RPMI7951 (cell line): ENCODE data around the gene HGF. TPM values are rescaled to one million over a fixed set of nuclear protein-coding genes. Genes with fewer than 3 reads are reported as not detected.
"Not testable (repeated sequence)": the region's sequence is repeated elsewhere in the genome, so short reads cannot be mapped to it uniquely, and the experiment has no call there.

ENCODE experiments used
- DNase-seq: peaks from one replicate; pipeline ENCODE4 v3.0.0-alpha.2; 2012; ENCODE audit warnings: low read depth
- total RNA-seq: library from RNA; depleted of rRNA; stranded (reverse); fragments of >200 nt; shearing (Covaris generic); gene quantifications from 2 replicates; pipeline ENCODE4 v1.2.3, GENCODE V29; 2014

HGF gene
- total RNA-seq, 1 experiment from 2014 or later: under 0.01 TPM

DNA sequence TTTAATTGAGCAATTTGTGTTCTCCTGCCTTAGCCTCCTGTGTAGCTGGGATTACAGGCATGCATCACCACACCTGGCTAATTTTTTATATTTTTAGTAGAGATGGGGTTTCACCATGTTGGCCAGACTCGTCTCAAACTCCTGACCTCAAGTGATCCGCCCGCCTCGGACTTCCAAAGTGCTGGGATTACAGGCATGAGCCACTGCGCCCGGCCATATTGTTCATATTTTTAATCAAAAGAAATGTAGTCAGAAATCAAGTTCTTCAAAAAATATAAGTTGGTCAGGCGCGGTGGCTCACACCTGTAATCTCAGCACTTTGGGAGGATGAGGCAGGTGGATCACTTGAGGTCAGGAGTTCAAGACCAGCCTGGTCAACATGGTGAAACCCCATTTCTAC, 47.6 kb downstream of the HGF start:
- not testable (repeated sequence) for DNase-seq

DNA sequence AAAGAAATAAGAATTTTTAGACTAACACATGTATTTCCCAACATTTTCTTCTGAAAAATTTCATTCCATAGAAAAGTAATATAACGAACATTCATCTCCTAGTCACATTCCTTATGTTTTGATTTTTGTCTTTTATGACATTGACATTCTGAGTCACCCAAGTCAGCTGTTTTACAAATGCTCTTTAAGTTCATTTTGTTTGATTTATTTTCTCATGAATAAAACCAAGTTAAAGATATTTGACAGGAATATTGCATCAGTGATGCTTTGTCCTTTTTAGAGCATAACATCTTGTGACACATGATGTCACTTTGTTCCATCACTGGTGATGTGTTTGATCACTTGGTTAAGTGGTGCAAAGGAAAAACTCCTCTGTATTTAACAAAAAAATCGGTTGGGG, 48.4 kb downstream of the HGF start:
- DNase-seq: no peak

DNA sequence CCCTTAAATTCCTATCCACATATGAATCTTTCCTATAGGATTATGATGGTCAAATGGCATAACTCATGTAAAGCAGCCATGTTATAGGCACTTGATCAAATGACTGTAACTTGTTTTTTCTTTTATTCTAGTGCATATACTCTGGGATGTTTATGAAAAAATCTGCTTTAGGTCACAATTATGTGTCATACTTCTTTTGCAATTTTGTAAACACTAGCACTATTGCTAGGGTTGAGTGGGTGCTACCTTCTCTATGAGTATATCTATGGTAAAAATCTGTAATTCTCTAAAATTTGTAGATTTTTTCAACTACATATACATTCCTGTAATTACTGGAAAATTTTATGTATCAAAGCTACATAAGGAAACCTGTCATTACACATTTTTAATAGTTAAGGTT, 50.0 kb downstream of the HGF start:
- DNase-seq: no peak

DNA sequence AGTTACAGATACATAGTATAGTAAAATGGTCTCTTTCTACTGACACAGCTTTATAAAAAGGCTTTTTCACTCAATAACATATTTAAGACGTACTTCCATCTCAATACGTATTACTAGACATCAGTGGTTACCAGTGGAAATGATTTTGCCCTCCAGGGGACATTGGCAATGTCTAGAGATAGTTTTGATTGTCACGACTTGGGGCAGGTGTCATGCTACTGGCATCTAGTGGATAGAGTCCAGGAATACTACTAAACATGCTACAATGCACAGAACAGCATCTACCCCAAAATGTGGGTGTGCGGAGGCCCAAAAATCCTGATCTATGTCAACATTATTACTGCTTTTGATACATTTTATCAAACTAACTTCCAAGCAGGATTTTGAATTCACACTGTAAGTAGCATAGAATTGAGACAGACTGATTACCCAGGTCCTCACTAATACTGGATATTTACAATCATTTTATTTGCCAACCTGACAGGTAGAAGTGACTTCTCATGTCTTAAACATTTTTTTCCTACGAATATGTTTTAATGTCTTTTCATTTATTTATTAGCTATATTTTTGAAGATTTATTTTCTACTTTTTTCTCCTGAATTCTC, 53.8 kb downstream of the HGF start:
- DNase-seq: peak; percentile 85

DNA sequence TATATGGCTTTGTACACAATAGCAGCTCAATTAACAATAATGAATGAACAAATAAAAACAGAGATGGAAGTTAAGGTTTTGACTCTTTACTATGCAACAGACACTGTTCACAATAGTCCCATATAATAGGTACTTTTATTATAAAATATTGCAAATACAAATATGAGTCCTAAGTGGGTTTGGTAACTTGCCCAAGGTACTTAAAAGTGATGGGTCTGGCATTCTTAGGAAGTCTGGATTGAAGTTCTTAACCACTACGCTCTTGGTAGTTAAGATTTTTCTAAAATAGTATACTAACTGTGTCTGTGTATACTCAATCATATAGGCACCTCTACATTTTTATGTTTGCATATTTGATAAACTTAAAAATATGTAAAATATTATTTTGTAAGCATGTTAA, 55.5 kb downstream of the HGF start:
- no peak for DNase-seq

DNA sequence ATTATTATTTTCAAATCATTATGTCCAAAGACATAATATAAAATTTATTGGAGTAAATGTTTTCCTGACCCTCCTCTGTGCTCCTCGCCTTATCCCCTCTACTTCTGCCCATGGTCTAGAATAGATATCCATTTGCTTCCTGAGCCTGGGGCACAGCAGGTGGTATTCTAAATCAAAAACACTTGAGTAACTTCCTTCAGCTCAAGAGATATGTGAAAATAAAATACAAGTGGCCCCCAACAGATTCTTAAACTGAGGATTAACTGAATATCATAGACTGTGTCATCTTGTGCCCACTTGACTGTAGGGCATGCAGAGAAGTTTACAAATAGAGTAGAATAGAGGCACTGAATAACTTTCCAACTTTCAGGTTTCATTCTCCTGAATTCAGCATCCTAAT, 59.1 kb downstream of the HGF start:
- no peak for DNase-seq

DNA sequence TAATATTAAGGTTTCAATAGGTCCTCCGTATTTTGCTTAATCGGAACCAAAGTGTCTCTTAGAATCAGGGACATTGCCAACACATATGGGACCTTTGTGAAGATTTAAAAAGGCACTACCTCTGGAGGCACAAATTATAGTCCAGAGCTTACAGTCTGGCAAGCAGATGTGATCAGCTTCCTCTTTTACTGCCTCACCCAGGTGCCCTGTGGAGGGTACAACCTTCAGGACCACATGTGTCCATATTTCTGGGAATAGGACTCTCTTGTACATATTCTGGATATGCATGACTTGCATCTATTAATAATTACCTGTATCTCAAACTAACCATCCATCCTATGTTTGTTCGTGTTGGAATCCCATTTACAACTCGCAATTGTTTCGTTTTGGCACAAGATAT, 60.0 kb downstream of the HGF start:
- no peak for DNase-seq

DNA sequence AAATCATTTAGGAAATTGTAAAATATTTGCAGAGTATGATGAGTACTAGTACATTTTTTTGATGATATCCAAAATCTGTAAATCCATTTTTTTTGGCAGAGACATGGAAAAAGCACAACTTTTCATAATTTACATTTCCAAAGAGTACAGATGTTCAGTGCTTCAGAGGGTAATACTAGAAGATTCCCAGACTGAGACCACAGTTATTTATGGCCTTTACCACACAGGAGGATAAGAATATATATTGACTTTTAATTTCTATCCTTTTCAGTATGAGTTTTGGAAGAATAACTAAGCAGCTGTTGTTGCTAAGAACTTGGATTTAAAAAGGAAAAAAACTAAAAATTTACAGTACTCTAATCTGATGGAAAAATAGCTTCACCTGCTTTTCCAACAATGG, 61.9 kb downstream of the HGF start:
- DNase-seq: no peak

DNA sequence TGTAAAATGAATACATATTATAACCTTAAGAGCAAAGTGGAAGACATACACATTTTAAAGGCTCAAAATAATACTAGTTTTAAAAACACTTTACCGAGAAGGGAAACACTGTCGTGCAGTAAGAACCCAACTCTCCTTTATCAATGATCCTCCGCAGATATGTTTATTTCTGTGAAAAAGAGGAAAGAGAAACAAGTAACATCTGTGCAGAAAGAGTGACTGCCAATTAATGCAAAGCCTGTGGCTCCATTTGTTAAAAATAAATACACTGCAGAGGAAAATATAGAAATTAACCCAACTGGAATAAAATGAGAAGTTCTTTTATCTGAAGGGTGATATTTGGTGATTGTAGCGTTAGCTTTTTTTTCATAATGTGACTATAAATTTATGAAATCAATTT, 62.7 kb downstream of the HGF start:
- no peak for DNase-seq

DNA sequence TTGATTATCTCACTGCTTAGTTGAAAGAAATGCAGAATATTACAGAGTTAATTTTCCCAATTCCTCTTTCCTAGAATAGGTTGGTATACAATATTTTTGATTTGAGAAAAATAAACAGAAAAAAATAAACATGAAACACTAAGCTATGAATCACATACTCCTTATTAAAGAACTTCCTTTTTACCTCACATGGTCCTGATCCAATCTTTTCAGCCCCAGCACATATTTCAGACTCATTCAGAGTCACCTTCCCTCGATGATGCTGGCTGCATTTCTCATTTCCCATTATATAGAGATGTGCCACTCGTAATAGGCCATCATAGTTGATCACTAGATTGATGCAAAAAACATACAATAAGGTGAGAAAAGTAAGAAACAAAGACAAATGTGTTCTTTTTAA, 64.6 kb downstream of the HGF start:
- no peak for DNase-seq

DNA sequence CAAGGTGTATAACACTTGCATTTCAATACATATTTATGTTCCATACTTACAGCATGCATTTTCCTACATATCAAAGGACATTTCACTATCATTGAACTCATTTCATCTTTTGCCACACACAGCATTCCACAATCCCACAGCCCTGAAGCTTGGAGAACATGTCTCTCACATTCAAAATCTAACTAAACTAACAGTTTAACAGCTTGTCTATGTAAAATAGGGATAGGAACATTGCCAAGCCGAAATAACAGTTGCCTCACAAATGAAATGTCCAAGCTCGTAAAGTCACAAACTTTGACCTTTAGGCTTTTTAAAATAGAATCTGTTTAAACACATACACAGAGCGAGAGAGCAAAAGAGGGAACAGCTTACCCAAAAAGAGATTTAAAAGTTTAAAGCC, 65.3 kb downstream of the HGF start:
- DNase-seq: no peak

DNA sequence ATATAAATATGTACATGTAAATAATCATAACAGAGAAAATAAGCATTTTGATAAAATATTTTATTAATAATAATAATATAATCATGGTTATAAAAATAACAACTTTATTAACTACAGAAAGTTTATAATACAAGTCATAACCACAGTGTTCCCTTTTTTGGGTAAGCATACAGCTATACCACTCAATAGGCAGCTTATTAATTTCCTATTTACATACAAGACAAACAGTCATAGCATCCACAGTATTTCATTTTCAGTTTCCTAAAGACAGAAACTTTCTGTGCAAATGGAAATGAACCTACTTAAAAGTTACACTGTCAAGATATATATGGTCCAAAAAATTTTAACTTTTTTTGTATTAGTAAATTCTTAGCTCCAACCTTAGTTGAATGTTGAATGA, 70.9 kb downstream of the HGF start:
- no peak for DNase-seq

DNA sequence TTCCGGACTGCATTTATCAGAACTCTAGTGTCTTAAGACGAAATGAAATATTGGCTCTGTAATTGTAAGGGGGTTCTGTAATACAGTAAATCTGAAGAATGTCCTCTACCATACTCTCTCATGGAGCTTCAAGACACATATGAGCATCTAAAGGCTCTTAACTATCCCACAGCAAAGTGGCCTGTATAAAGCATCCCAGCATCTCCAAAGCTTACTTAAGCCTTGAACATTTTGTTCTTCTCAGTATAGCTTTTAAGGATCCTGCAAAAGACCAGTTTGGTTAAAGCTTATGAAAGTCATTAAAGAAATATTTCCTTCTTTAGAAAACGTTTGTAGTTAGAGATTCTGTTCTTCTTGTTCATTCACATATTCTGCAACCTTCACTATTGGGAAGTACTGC, 75.1 kb downstream of the HGF start:
- no peak for DNase-seq

DNA sequence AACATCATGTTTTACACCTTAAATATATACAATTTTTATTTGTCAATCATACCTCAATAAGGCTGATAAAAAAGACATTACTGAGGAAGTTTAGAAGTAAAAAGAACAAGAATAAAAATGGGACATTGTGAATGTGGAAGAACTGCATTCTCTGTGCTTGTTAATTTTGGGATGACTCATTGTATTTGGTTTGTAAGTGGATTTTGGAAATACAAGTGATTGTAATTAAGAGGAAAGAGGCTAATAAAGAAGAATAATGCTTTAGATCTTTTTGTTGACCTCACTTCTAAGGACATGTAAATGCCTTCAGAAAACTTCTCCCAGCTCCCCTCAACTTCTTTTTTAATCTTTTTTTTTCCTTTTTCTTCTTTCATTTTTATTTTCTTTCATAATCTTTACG, 76.0 kb downstream of the HGF start:
- DNase-seq: no peak

DNA sequence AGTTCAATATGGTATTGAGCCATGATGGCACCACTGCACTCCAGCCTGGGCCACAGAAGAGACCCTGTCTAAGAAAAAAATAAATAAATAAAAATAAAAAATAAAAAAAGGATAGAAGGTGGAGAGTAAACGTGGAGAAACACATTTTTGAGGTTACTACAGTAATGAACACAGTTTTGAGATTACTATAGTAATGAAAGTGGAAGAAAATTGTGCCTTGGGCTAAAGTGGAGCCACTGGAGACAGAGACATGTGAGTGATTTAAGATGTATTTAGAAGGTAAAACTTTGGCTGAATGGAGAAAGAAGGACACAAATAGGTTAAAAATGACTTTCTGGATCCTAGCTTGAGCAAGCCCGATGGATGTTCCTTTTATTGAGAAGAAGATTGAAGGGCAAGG, 76.8 kb downstream of the HGF start:
- no peak for DNase-seq

DNA sequence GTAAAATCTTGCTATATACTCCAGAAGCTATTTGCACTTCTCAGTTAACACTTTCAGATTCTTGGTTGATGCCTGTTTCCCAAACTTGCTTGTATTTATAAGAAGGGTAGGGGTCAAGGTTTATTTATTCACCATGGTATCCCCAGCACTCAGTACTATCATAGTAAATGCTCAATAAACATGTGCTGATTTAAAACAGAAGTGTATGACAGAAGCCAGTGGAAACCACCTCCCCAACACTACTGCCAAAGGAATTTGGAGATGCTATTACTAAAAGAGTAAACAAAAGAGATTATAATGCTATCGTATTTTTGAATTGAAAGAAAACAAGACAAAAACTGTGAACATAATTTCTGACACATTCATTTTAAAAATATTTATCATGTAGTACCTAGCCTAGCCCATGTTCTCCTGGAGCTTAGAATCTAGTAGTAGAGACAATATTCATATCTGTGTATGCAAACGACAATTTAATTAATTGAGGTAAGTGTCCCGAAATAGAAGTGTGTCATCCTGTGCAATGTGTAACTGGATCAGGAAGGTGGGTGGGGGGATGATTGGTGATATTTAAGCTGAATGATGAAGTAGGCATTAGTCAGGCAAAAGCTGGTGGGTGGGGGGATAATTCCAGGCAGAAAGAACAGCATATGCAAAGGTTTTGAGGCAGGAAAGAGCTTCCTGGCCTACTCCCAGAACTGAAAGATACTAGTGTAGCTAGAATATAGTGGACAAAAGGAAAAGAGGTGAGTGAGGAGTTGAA, 77.5 kb downstream of the HGF start:
- no peak for DNase-seq

DNA sequence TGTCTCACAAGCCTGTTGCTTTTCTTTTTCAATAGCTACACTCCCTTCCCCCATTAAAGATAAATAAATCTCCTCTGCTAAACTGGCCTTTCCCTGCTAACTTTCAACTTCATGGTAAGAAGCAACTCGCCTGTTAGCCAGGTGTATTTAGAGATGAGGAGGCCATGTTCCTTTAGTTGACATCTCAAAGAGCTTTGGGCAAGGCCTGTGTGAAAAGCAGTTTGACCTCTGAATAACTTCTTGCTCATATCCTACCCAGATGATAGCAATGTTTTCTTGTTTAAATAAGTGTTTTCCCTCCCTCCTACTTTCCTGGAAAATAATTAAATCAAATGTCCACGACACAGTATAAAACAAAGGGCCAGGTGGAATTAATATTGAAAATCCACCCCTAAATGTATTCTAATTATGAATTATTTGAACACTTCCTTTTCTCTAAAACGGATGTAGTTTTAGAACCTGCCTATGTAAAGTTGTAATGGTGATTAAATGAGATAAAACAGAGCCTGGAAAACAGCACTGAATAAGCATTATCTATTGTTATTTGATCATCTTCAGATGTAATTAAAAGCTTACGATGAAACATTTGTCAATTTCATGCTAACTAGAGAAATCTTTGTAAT, 78.5 kb downstream of the HGF start:
- no peak for DNase-seq

DNA sequence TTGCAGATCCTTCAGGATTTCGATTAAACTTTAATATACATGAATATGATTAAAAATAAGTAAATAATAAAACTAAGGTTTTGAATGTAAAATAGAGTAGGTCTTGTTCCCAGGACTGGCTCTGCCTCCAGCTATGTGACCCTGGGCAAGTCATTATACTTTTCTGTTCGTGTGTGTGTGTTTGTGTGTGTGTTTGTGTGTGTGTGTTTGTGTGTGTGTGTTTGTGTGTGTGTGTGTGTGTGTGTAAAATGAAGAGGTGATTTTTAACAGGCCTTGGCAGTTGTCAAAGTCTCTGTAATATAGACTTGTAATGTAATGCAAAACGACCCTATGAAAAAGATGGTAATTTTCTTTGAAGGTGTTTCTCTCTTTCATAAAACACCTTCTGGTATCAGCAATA, 79.2 kb downstream of the HGF start:
- no peak for DNase-seq

DNA sequence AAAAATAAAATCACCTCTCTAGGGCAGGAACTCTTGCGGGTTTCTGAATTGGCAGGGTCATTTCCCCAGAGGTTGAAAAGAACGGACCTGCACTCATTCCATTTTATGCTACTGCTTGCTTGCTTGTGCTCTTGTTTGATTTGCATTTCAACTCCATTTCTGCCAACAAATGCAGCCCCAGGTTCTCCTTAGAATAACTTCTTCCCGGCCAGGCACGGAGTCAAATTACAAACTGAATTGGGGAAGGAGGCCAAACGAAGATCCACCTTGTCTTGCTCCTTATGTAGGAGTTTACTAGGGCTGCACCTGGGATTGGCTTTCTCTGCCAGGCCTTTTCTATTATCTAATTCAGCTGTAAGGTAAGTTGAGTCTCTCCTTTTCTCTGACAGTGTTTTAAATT, 79.6 kb downstream of the HGF start:
- no peak for DNase-seq

DNA sequence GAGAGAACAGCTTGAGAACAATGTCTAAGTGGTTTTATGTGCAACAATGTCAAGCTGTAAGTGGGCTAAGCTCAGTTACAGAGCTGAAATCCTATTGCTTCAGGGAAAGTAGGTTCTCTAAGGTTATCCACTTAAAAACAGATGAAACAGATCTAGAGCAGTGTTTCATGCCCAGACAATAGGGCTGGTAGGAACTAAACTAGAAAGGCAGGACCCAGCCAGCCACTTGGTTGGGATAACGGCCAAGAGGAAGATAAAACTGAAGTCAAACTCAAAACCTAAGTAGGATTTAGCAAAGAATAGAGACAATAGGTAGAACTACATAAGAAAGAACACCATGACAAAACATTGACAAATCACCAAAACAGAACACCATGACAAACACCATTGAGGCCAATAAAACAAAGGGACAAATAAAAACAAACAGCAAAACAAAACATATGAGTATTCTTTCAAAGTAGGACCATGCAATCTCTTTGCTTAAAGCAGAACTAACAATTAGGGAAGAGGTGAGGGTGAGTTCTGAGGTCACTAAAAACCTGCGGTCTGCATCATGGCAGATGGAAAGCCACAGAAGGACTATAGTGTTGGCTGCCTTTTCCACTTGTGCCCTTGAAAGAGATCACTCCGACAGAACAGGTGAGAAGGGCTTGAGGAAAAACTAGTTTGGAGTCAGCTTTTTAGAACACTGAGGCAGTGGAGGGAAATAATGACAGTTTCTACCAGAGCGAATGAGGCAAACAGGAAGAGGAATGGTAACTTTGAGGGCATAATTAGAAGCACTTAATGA, 81.0 kb downstream of the HGF start:
- DNase-seq: no peak

DNA sequence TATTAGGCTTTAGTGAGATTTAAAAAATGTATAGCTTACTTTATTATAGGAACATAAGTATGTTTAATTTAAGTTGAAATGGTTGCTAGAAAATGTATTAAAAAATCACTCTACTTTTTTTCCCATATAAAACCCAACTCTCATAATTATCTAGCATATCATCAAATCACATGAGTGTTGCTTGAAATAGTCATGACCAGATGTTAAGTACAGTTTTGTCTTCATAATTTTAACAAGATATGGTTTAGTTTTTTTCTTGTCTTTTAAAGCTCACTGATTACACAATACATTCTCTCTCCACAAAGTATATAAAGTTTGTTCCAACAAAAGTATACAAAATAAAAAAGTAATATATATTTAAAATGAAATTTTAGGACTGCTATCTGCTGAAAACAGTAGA, 82.8 kb downstream of the HGF start:
- no peak for DNase-seq

DNA sequence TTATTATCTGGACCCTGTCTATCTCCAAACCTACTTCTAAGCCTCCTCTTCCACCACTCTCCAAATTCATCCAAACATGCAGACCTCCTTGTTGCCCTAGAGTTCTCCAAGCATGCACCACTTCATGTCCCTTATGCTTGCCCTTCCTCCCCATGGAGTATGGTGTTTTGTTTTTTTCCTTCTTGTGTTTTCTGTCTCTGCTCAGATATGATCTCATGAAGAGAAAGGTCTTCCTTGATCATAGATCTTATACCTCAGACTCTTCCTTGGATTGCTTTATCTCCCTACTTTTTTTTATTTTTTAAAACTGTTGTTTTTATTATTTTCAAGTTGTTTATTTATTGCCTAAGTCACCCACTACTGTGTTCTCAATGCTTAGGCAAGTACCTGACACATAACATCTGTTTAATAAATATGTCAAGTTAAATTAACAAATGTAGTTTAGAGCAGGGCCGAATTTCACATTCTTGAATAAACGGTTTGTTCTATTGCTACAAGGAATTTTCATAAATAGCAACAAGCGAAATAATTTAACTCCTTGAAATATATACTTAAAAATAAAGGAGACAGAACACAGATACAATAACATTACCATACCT, 84.5 kb downstream of the HGF start:
- DNase-seq: no peak
